GM18499 (cell line): Measurements from ENCODE around the gene VTI1B.
A peak's percentile ranks its signal among the peaks of the same experiment; 100 is the strongest.

Source experiments
- ATAC-seq: cut with Tn5 transposase; IDR thresholded peaks from one replicate; pipeline ENCODE4 v1.9.1; 2021; ENCODE audit warnings: moderate number of reproducible peaks; ENCODE audit not compliant: insufficient read depth, unreplicated experiment

Gene VTI1B

GRCh38 chr14:67680121-67680602 is 5.7 kb upstream of the VTI1B start:
- ATAC-seq = peak; percentile 88

GRCh38 chr14:67679006-67679405 is 4.6 kb upstream of the VTI1B start:
- no peak for ATAC-seq

- ATAC-seq = no peak
Measured at GRCh38 chr14:67675219-67675582, 769 bp upstream of the VTI1B start.

GRCh38 chr14:67674139-67674479 is 323 bp downstream of the VTI1B start:
- no peak for ATAC-seq

GRCh38 chr14:67673451-67673850 is 981 bp downstream of the VTI1B start:
- ATAC-seq = no peak

- ATAC-seq = no peak
Measured at GRCh38 chr14:67668559-67668958, 5.9 kb downstream of the VTI1B start.

GRCh38 chr14:67666750-67667449 is 7.5 kb downstream of the VTI1B start:
- ATAC-seq = no peak

- no peak for ATAC-seq
Measured at GRCh38 chr14:67665868-67666267, 8.6 kb downstream of the VTI1B start.

- no peak for ATAC-seq
Measured at GRCh38 chr14:67663633-67664032, 10.8 kb downstream of the VTI1B start.

- ATAC-seq = no peak
Measured at GRCh38 chr14:67653651-67654280, 20.7 kb downstream of the VTI1B start.

GRCh38 chr14:67652189-67652588 is 22.2 kb downstream of the VTI1B start:
- ATAC-seq = no peak

- no peak for ATAC-seq
Measured at GRCh38 chr14:67650694-67651093, 23.7 kb downstream of the VTI1B start.

GRCh38 chr14:67650151-67650550 is 24.3 kb downstream of the VTI1B start:
- ATAC-seq = no peak

GRCh38 chr14:67646131-67646530 is 28.3 kb downstream of the VTI1B start:
- no peak for ATAC-seq

- ATAC-seq = no peak
Measured at GRCh38 chr14:67645414-67645813, 29.0 kb downstream of the VTI1B start.

- no peak for ATAC-seq
Measured at GRCh38 chr14:67644428-67644827, 30.0 kb downstream of the VTI1B start.

- ATAC-seq = no peak
Measured at GRCh38 chr14:67643713-67644112, 30.7 kb downstream of the VTI1B start.

- ATAC-seq = no peak
Measured at GRCh38 chr14:67641902-67642749, 32.3 kb downstream of the VTI1B start.

GRCh38 chr14:67641480-67641879 is 33.0 kb downstream of the VTI1B start:
- no peak for ATAC-seq

GRCh38 chr14:67638642-67639041 is 35.8 kb downstream of the VTI1B start:
- no peak for ATAC-seq

GRCh38 chr14:67636361-67636919 is 38.0 kb downstream of the VTI1B start:
- ATAC-seq = no peak
